Thyroid gland (tissue), 4 donors: Measurements from ENCODE around the gene RMI1. TPM values are rescaled to one million over a fixed set of nuclear protein-coding genes. Genes with fewer than 3 reads are reported as not detected.

Experiments
- DNase-seq, 2 donors: peaks; one replicate each; pipeline ENCODE4 v3.0.0-alpha.2; 2019
- H3K27ac ChIP-seq, 3 donors: fragments of 200-600 bp; sonication (generic); 1 replicate in 2 of 3; 2 replicates in 1 of 3; pipeline ENCODE4 v1.5.1; 2016 to 2019; ENCODE audit warnings: mild to moderate bottlenecking in 1 of 3, moderate library complexity in 1 of 3
- H3K27me3 ChIP-seq: fragments of 200-600 bp; sonication (generic); one replicate; pipeline ENCODE4 v1.5.1; 2019
- H3K36me3 ChIP-seq, 2 donors: fragments of 200-600 bp; sonication (generic); one replicate each; pipeline ENCODE4 v1.5.1; 2016 to 2019
- H3K4me1 ChIP-seq, 2 donors: fragments of 200-600 bp; sonication (generic); one replicate each; pipeline ENCODE4 v1.5.1; 2017 to 2019
- H3K4me3 ChIP-seq, 3 donors: fragments of 200-600 bp; sonication (generic); replicated peaks in 1 of 3; 1 replicate in 2 of 3; 2 replicates in 1 of 3; pipeline ENCODE4 v1.5.1; 2016; ENCODE audit warnings: mild to moderate bottlenecking in 1 of 3
- H3K9me3 ChIP-seq: fragments of 200-600 bp; sonication (generic); one replicate; pipeline ENCODE4 v1.5.1; 2017
- CTCF ChIP-seq, 6 experiments: fragments of 200-600 bp in 3 of 6; fragments of 450-650 bp in 3 of 6; sonication (generic) in 3 of 6; IDR thresholded peaks; one replicate each; pipeline ENCODE4 v1.5.1; 2016 to 2019; ENCODE audit warnings: antibody characterized with exemption in 6 of 6, mild to moderate bottlenecking in 2 of 6, inconsistent platforms in 1 of 6, moderate library complexity in 1 of 6
- POLR2A ChIP-seq, 2 donors: fragments of 450-650 bp; IDR thresholded peaks; one replicate each; pipeline ENCODE4 v1.6.1; 2017; ENCODE audit warnings: antibody characterized with exemption in 2 of 2, mild to moderate bottlenecking in 2 of 2, moderate library complexity in 1 of 2
- whole genome bisulfite sequencing, 2 donors: methylation state at CpG; one replicate each; pipeline ENCODE4 v1.1.5; 2017; 5-methylcytosine and 5-hydroxymethylcytosine counted together
- intact Hi-C: fragments of 100-400 bp; cut with DNase I; formaldehyde crosslinking; loops from one replicate; pipeline ENCODE4 v1.15.1; 2023
- total RNA-seq, 4 donors: library from RNA; depleted of rRNA; stranded (reverse); fragments of >200 nt; gene quantifications; one replicate each; pipeline ENCODE4 v1.2.3, GENCODE V29; 2016

RMI1 gene
- total RNA-seq, 4 donors from 2014 or later = 7.2 to 11.4 (median 9.7) TPM

DNA sequence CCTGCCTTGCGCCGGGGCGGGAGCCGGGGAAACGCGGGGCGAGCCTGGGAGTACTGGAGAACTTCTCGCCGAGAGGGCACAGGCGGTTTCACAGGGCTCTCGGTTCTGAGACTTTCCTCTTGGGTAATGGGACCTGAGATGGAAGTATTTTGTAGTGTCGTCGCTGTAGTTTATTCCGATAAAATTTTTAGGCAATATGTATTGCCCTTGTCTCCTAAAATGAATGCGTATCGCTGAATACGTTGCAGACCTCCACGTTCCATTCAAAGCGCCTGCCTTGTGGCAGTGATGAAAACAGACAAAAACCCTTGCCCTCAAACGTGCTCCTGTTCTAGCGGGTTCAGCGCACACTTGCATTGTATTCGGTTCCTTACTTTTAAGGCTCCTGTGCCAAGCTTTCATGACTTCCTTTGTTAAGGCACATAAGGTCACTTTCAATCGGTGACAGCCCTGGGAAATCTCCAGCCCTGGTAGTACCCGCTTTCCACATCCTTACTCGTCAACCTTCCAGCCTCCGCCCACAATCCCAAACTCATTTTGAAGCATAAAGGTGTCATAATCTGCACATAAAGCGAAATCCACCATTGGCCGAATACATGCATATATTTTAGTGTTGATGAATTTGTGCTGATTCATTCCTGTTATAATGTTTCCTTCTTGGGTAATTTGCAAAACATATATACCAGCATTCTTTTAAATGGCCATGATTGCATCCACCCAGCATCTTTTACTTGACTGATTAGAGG, 694 bp downstream of the RMI1 start:
- H3K27ac ChIP-seq = peak overlapping the region; percentile 94 to 100 (median 98)
- peaks cover 11% of the 10 kb centered on the region in 2 donors for H3K36me3 ChIP-seq
- WGBS, 2 donors = 4 to 5% methylated on average over 22 to 29 of the region's 29 CpGs
- peak; percentile 17 to 18 for DNase-seq
- H3K27me3 ChIP-seq = no peaks in the 10 kb centered on the region
- H3K4me1 ChIP-seq = peaks cover 4 to 21% of the 10 kb centered on the region in 2 donors
- intact Hi-C loops = no loop called here
- H3K9me3 ChIP-seq = no peaks in the 10 kb centered on the region
- no peak for TF ChIP-seq POLR2A (IDR thresholded peaks at IDR 0.05)
- peak overlapping the region; percentile 74 to 88 (median 84) for H3K4me3 ChIP-seq

GRCh38 chr9:83986195-83986594, 5.6 kb downstream of the RMI1 start:
- no peaks in the 10 kb centered on the region for H3K27me3 ChIP-seq
- DNase-seq = no peak
- intact Hi-C loops = no loop called here
- no peak for TF ChIP-seq POLR2A (IDR thresholded peaks at IDR 0.05)
- TF ChIP-seq CTCF (IDR thresholded peaks at IDR 0.05) = no peak
- H3K4me3 ChIP-seq = no peak overlapping the region
- no peaks in the 10 kb centered on the region for H3K36me3 ChIP-seq
- H3K4me1 ChIP-seq = peaks cover 7 to 13% of the 10 kb centered on the region in 2 donors
- 92 to 93% methylated on average over 3 of the region's 3 CpGs for WGBS, 2 donors
- no peak overlapping the region for H3K27ac ChIP-seq
- no peaks in the 10 kb centered on the region for H3K9me3 ChIP-seq

DNA sequence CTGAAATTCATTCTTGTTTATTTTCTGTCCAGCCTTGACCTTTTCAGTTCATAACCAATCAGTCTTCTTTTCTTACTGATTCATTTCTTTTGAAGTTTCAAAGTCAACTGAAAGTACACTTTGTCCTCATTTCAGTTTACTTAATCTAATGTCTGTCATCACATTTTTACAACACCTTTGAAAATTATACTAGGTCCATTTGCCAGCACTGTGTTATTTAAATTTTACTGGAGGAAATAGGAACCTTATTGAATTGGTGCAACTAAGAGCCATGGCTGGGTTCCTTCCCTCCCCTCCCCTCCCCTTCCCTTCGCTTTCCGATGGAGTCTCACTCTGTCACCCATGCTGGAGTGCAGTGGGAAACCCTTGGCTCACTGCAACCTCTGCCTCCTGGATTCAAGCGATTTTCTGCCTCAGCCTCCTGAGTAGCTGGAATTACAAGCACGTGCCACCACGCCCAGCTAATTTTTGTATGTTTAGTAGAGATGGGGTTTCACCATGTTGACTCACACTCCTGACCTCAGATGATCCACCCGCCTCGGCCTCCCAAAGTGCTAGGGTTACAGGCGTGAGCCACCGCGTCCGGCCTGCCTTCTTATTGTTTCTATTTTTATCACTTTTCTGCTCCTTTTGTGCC, 6.3 kb downstream of the RMI1 start:
- H3K27me3 ChIP-seq = no peaks in the 10 kb centered on the region
- 72 to 79% methylated on average over 11 of the region's 11 CpGs for WGBS, 2 donors
- H3K4me3 ChIP-seq = no peak overlapping the region
- intact Hi-C loops = no loop called here
- no peaks in the 10 kb centered on the region for H3K36me3 ChIP-seq
- peak; percentile 51 to 66 for DNase-seq
- H3K9me3 ChIP-seq = no peaks in the 10 kb centered on the region
- no peak overlapping the region for H3K27ac ChIP-seq
- H3K4me1 ChIP-seq = peaks cover 3 to 7% of the 10 kb centered on the region in 2 donors
- TF ChIP-seq CTCF (IDR thresholded peaks at IDR 0.05) (no peak), POLR2A (IDR thresholded peaks at IDR 0.05) (no peak)

DNA sequence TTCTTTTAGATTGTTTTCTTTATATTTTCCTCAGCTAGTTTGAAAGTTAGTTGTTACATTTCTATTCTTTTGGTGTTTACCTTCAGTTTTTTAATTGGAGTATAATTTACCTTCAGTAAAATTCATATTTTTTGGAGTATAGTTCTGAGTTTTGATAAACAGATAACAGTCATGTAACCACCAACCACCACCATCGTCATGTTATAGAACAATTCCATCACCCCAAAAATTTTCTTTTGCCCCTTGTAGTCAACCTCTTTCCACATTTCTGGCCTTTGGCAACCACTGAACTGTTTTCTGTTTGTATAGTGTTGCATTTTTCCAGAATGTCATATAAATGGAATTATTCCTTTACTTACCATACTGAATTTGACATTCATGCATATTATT, 6.8 kb downstream of the RMI1 start:
- no peaks in the 10 kb centered on the region for H3K27me3 ChIP-seq
- peaks cover 3 to 7% of the 10 kb centered on the region in 2 donors for H3K4me1 ChIP-seq
- no peaks in the 10 kb centered on the region for H3K9me3 ChIP-seq
- no peak for DNase-seq
- no peak overlapping the region for H3K4me3 ChIP-seq
- 95 to 96% methylated on average over 1 of the region's 1 CpG for WGBS, 2 donors
- TF ChIP-seq CTCF (IDR thresholded peaks at IDR 0.05) (no peak), POLR2A (IDR thresholded peaks at IDR 0.05) (no peak)
- no peaks in the 10 kb centered on the region for H3K36me3 ChIP-seq
- intact Hi-C loops = no loop called here
- H3K27ac ChIP-seq = no peak overlapping the region

DNA sequence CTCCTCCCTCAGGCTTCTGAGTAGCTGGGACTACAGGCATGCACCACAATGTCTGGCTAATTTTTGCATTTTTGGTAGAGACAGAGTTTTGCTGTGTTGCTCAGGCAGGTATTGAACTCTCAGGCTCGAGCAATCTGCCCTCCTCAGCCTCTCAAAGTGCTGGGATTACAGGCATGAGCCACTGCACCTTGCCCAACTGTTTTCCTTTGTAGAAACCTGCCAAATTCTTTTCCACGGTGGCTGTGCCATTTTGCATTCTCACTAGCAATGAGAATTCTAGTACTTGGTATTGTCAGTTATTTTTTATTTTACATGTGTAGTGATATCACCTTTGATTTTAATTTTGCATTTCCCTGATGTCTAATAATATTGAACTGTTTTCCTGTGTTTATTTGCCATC, 7.8 kb downstream of the RMI1 start:
- intact Hi-C loops = no loop called here
- H3K4me3 ChIP-seq = no peak overlapping the region
- H3K27ac ChIP-seq = no peak overlapping the region
- no peak for DNase-seq
- peaks cover 3 to 7% of the 10 kb centered on the region in 2 donors for H3K4me1 ChIP-seq
- H3K36me3 ChIP-seq = no peaks in the 10 kb centered on the region
- no peaks in the 10 kb centered on the region for H3K27me3 ChIP-seq
- no peak for TF ChIP-seq POLR2A (IDR thresholded peaks at IDR 0.05)
- TF ChIP-seq CTCF (IDR thresholded peaks at IDR 0.05) = no peak
- H3K9me3 ChIP-seq = no peaks in the 10 kb centered on the region
- WGBS, 2 donors = 46 to 47% methylated on average over 2 of the region's 2 CpGs
